GM12875 (cell line): ENCODE results near the gene HSF5.

Experiments
- H3K4me3 ChIP-seq: one replicate; pipeline ENCODE4 v1.5.1; 2011; ENCODE audit warnings: low read depth, low read length, control low read depth
- TF ChIP-seq, protein P1 (sequence below): IDR thresholded peaks from 2 replicates; pipeline ENCODE4 v1.5.1; 2011; ENCODE audit warnings: low read depth, mild to moderate bottlenecking, control low read depth, inconsistent platforms, low read length, moderate library complexity, borderline replicate concordance; ENCODE audit not compliant: insufficient read depth

The HSF5 gene

DNA sequence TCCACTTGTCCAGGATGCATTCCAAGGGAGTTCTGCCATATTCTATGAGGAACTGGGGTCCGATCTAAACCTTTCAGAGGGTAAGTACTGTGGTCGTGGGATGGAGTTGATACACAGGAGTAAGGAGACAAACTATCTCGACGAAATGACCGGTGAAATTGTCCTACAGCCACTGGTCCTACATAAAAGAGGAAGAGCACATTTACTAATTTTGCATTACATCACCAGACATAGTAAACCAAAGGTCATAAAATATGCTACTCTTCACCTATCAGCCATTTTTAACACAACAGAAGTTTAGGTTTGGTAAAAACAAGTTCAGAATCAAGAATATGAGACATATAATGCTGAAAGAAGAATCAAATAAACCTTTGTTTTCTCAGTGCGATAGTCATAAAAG, 8.1 kb downstream of the HSF5 start:
- TF ChIP-seq, protein P1, sequence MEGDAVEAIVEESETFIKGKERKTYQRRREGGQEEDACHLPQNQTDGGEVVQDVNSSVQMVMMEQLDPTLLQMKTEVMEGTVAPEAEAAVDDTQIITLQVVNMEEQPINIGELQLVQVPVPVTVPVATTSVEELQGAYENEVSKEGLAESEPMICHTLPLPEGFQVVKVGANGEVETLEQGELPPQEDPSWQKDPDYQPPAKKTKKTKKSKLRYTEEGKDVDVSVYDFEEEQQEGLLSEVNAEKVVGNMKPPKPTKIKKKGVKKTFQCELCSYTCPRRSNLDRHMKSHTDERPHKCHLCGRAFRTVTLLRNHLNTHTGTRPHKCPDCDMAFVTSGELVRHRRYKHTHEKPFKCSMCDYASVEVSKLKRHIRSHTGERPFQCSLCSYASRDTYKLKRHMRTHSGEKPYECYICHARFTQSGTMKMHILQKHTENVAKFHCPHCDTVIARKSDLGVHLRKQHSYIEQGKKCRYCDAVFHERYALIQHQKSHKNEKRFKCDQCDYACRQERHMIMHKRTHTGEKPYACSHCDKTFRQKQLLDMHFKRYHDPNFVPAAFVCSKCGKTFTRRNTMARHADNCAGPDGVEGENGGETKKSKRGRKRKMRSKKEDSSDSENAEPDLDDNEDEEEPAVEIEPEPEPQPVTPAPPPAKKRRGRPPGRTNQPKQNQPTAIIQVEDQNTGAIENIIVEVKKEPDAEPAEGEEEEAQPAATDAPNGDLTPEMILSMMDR, result no peak
- H3K4me3 ChIP-seq, result no peak overlapping the region

- TF ChIP-seq, protein P1, result no peak
- no peak overlapping the region for H3K4me3 ChIP-seq
Measured at GRCh38 chr17:58476812-58477211, 11.4 kb downstream of the HSF5 start.

- no peak overlapping the region for H3K4me3 ChIP-seq
- TF ChIP-seq, protein P1, result no peak
Measured at GRCh38 chr17:58475985-58476384, 12.2 kb downstream of the HSF5 start.

- no peak overlapping the region for H3K4me3 ChIP-seq
- TF ChIP-seq, protein P1, result no peak
Measured at GRCh38 chr17:58470356-58470755, 17.9 kb downstream of the HSF5 start.

GRCh38 chr17:58468944-58469343, 19.3 kb downstream of the HSF5 start:
- H3K4me3 ChIP-seq, result no peak overlapping the region
- TF ChIP-seq, protein P1, result no peak

GRCh38 chr17:58455491-58455890, 32.7 kb downstream of the HSF5 start:
- TF ChIP-seq, protein P1, result no peak

GRCh38 chr17:58452738-58453137, 35.5 kb downstream of the HSF5 start:
- H3K4me3 ChIP-seq, result no peak overlapping the region
- TF ChIP-seq, protein P1, result no peak

More at GRCh38 chr17:58455491-58455890, 32.7 kb downstream of the HSF5 start:
- no peak overlapping the region for H3K4me3 ChIP-seq
